ENCODE measurements around the gene LBP. TPM values are rescaled to one million over a fixed set of nuclear protein-coding genes. Genes with fewer than 3 reads are reported as not detected.

The LBP gene
- total RNA-seq, 1 experiment from 2014 or later, result not detected

- no TSS peak for BruUV-seq (replicated peaks)
- no peak for TF ChIP-seq EZH2 (IDR thresholded peaks at IDR 0.05; ENCODE audit: borderline replicate concordance, low read depth, low read length, poor library complexity, severe bottlenecking)
- TF ChIP-seq, protein P1, sequence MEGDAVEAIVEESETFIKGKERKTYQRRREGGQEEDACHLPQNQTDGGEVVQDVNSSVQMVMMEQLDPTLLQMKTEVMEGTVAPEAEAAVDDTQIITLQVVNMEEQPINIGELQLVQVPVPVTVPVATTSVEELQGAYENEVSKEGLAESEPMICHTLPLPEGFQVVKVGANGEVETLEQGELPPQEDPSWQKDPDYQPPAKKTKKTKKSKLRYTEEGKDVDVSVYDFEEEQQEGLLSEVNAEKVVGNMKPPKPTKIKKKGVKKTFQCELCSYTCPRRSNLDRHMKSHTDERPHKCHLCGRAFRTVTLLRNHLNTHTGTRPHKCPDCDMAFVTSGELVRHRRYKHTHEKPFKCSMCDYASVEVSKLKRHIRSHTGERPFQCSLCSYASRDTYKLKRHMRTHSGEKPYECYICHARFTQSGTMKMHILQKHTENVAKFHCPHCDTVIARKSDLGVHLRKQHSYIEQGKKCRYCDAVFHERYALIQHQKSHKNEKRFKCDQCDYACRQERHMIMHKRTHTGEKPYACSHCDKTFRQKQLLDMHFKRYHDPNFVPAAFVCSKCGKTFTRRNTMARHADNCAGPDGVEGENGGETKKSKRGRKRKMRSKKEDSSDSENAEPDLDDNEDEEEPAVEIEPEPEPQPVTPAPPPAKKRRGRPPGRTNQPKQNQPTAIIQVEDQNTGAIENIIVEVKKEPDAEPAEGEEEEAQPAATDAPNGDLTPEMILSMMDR (conservative IDR thresholded peaks at IDR 0.05; ENCODE audit: low read depth, low read length), result no peak
- no peaks in the 10 kb centered on the region for H3K4me1 ChIP-seq (ENCODE audit: insufficient read depth, low read length, poor library complexity, severe bottlenecking)
- no peak for DNase-seq (ENCODE audit: low spot score)
- CTCF ChIA-PET, result no interaction called here
- no peaks in the 10 kb centered on the region for H3K36me3 ChIP-seq (ENCODE audit: insufficient read depth, low read length, poor library complexity, severe bottlenecking)
- POLR2A ChIA-PET (ENCODE audit: low non-redundant PET), result no interaction called here
- intact Hi-C loops (cut with micrococcal nuclease; ENCODE audit: unreplicated experiment), result no loop called here
- H3K27me3 ChIP-seq (replicated peaks; ENCODE audit: insufficient read depth, low read depth, low read length, poor library complexity), result no peaks in the 10 kb centered on the region
- no peak overlapping the region for H3K27ac ChIP-seq (ENCODE audit: low read depth, low read length, poor library complexity, severe bottlenecking)
- H3K4me3 ChIP-seq (ENCODE audit: low read depth, low read length, poor library complexity, severe bottlenecking), result no peak overlapping the region
- no peaks in the 10 kb centered on the region for H3K9me3 ChIP-seq (ENCODE audit: low read depth, low read length, poor library complexity, severe bottlenecking)
These were observed 4.8 kb downstream of the LBP start for GRCh38 chr20:38350879-38351775.

DNA sequence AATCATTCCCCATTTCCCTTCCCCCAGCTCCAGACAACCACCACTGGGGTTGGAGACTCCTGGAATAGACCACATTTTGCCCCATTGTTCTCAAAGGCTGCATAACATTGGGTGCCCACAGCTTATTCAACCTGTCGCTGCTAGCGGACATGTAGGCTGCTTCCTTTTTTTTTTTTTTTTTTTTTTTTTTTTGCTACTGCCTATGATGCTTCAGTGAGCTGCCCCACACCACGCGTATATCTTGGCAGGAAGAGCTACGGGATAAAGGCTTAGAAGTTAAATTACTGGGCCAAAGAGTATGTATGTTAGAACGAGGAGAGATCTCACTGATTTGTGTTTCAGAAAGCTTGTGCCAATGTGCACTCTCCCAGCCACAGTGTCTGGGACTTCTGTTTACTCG is 7.0 kb downstream of the LBP start:
- H3K27me3 ChIP-seq (replicated peaks; ENCODE audit: insufficient read depth, low read depth, low read length, poor library complexity), result no peaks in the 10 kb centered on the region
- TF ChIP-seq EZH2 (IDR thresholded peaks at IDR 0.05; ENCODE audit: borderline replicate concordance, low read depth, low read length, poor library complexity, severe bottlenecking), result no peak
- TF ChIP-seq, protein P1 (conservative IDR thresholded peaks at IDR 0.05; ENCODE audit: low read depth, low read length), result no peak
- POLR2A ChIA-PET (ENCODE audit: low non-redundant PET), result interaction anchor here (0.6 kb wide), 1 partner anchor 48 kb away, joined by 3 read pairs; no protein-coding TSS in a partner anchor
- H3K4me3 ChIP-seq (ENCODE audit: low read depth, low read length, poor library complexity, severe bottlenecking), result no peak overlapping the region
- CTCF ChIA-PET, result interaction anchor here (0.6 to 1.1 kb wide), 3 partner anchors 23 to 55 kb away, joined by 3 to 8 read pairs (median 5); no protein-coding TSS in a partner anchor
- no peaks in the 10 kb centered on the region for H3K9me3 ChIP-seq (ENCODE audit: low read depth, low read length, poor library complexity, severe bottlenecking)
- no peak overlapping the region for H3K27ac ChIP-seq (ENCODE audit: low read depth, low read length, poor library complexity, severe bottlenecking)
- H3K4me1 ChIP-seq (ENCODE audit: insufficient read depth, low read length, poor library complexity, severe bottlenecking), result no peaks in the 10 kb centered on the region
- DNase-seq (ENCODE audit: low spot score), result no peak
- intact Hi-C loops (cut with micrococcal nuclease; ENCODE audit: unreplicated experiment), result no loop called here
- H3K36me3 ChIP-seq (ENCODE audit: insufficient read depth, low read length, poor library complexity, severe bottlenecking), result no peaks in the 10 kb centered on the region
- no TSS peak for BruUV-seq (replicated peaks)

- CTCF ChIA-PET, result no interaction called here
These were observed 7.9 kb downstream of the LBP start for GRCh38 chr20:38354227-38354626.

More at GRCh38 chr20:38354227-38354626, 7.9 kb downstream of the LBP start:
- no peak overlapping the region for H3K4me3 ChIP-seq (ENCODE audit: low read depth, low read length, poor library complexity, severe bottlenecking)
- BruUV-seq (replicated peaks), result no TSS peak
- H3K27me3 ChIP-seq (replicated peaks; ENCODE audit: insufficient read depth, low read depth, low read length, poor library complexity), result no peaks in the 10 kb centered on the region
- no peak overlapping the region for H3K27ac ChIP-seq (ENCODE audit: low read depth, low read length, poor library complexity, severe bottlenecking)
- no peaks in the 10 kb centered on the region for H3K9me3 ChIP-seq (ENCODE audit: low read depth, low read length, poor library complexity, severe bottlenecking)
- no peaks in the 10 kb centered on the region for H3K36me3 ChIP-seq (ENCODE audit: insufficient read depth, low read length, poor library complexity, severe bottlenecking)
- DNase-seq (ENCODE audit: low spot score), result no peak
- TF ChIP-seq, protein P1 (conservative IDR thresholded peaks at IDR 0.05; ENCODE audit: low read depth, low read length), result no peak
- no peak for TF ChIP-seq EZH2 (IDR thresholded peaks at IDR 0.05; ENCODE audit: borderline replicate concordance, low read depth, low read length, poor library complexity, severe bottlenecking)
- POLR2A ChIA-PET (ENCODE audit: low non-redundant PET), result interaction anchor here (0.6 kb wide), 1 partner anchor 225 kb away, joined by 3 read pairs; no protein-coding TSS in a partner anchor
- no peaks in the 10 kb centered on the region for H3K4me1 ChIP-seq (ENCODE audit: insufficient read depth, low read length, poor library complexity, severe bottlenecking)
- intact Hi-C loops (cut with micrococcal nuclease; ENCODE audit: unreplicated experiment), result no loop called here

Data from A673 (cell line).